Tibial nerve (tissue), 4 donors: ENCODE results near the gene FGF9. TPM values are rescaled to one million over a fixed set of nuclear protein-coding genes. Genes with fewer than 3 reads are reported as not detected.

Experiments used
- DNase-seq, 2 donors: peaks; one replicate each; pipeline ENCODE4 v3.0.0-alpha.2; 2019; ENCODE audit warnings: low spot score in 2 of 2
- H3K27ac ChIP-seq, 4 donors: fragments of 200-600 bp; sonication (generic) in 3 of 4; one replicate each; pipeline ENCODE4 v1.5.1; 2017 to 2019; ENCODE audit warnings: mild to moderate bottlenecking in 1 of 4
- H3K27me3 ChIP-seq, 2 donors: fragments of 200-600 bp; sonication (generic) in 1 of 2; one replicate each; pipeline versions ENCODE4 v1.5.1 to v1.6.0; 2017 to 2019
- H3K36me3 ChIP-seq, 3 donors: fragments of 200-600 bp; sonication (generic); one replicate each; pipeline ENCODE4 v1.5.1; 2018 to 2019
- H3K4me1 ChIP-seq, 4 donors: fragments of 200-600 bp; sonication (generic) in 3 of 4; one replicate each; pipeline ENCODE4 v1.5.1; 2017 to 2019
- H3K4me3 ChIP-seq, 4 donors: fragments of 200-600 bp; sonication (generic) in 3 of 4; one replicate each; pipeline ENCODE4 v1.5.1; 2017 to 2019; ENCODE audit warnings: mild to moderate bottlenecking in 1 of 4, moderate library complexity in 1 of 4
- H3K9me3 ChIP-seq, 4 donors: fragments of 200-600 bp; sonication (generic) in 3 of 4; one replicate each; pipeline ENCODE4 v1.5.1; 2017 to 2019
- CTCF ChIP-seq, 5 experiments: fragments of 200-600 bp in 3 of 5; fragments of 450-650 bp in 2 of 5; sonication (generic) in 3 of 5; IDR thresholded peaks; one replicate each; pipeline ENCODE4 v1.5.1; 2016 to 2019; ENCODE audit warnings: antibody characterized with exemption in 5 of 5, mild to moderate bottlenecking in 3 of 5, moderate library complexity in 2 of 5
- EP300 ChIP-seq, 2 donors: sonication (generic); formaldehyde crosslinking; IDR thresholded peaks; one replicate each; pipeline ENCODE4 v1.6.1; 2017; ENCODE audit warnings: antibody characterized with exemption in 2 of 2, mild to moderate bottlenecking in 1 of 2
- POLR2A ChIP-seq, 2 donors: fragments of 450-650 bp; IDR thresholded peaks; one replicate each; pipeline ENCODE4 v1.6.1; 2017; ENCODE audit warnings: antibody characterized with exemption in 2 of 2, mild to moderate bottlenecking in 2 of 2, moderate library complexity in 2 of 2
- WGBS, 2 donors: methylation state at CpG; one replicate each; pipeline ENCODE4 v1.1.5; 2018; 5-methylcytosine and 5-hydroxymethylcytosine counted together
- total RNA-seq, 4 donors: library from RNA; depleted of rRNA; stranded (reverse); fragments of >200 nt; gene quantifications; one replicate each; pipeline ENCODE4 v1.1.0, GENCODE V29; 2016

FGF9 gene
- total RNA-seq, 4 donors from 2014 or later, result 0.22 to 1.2 (median 1.0) TPM; not detected in 1

- 24 to 41% methylated on average over 1 of the region's 1 CpG for WGBS, 2 donors
- TF ChIP-seq EP300 (IDR thresholded peaks at IDR 0.05) (no peak), CTCF (IDR thresholded peaks at IDR 0.05) (no peak), POLR2A (IDR thresholded peaks at IDR 0.05) (no peak)
- Histone ChIP-seq H3K4me1 (no peaks in the 10 kb centered on the region), H3K27me3 (no peaks in the 10 kb centered on the region), H3K4me3 (no peak overlapping the region), H3K27ac (no peak overlapping the region), H3K36me3 (no peaks in the 10 kb centered on the region), H3K9me3 (no peaks in the 10 kb centered on the region)
- no peak for DNase-seq
Measured at GRCh38 chr13:21749410-21749809, 78.5 kb downstream of the FGF9 start.

- H3K9me3 ChIP-seq, result no peaks in the 10 kb centered on the region
- TF ChIP-seq CTCF (IDR thresholded peaks at IDR 0.05), result no peak
- no peak for TF ChIP-seq EP300 (IDR thresholded peaks at IDR 0.05)
- no peak for TF ChIP-seq POLR2A (IDR thresholded peaks at IDR 0.05)
- H3K36me3 ChIP-seq, result no peaks in the 10 kb centered on the region
- no peaks in the 10 kb centered on the region for H3K27me3 ChIP-seq
- no peak overlapping the region for H3K4me3 ChIP-seq
- WGBS, 2 donors, result 81 to 86% methylated on average over 1 of the region's 1 CpG
- no peak overlapping the region for H3K27ac ChIP-seq
- no peak for DNase-seq
- H3K4me1 ChIP-seq, result no peaks in the 10 kb centered on the region
Measured at GRCh38 chr13:21752501-21752900, 81.6 kb downstream of the FGF9 start.

- Histone ChIP-seq H3K27me3 (no peaks in the 10 kb centered on the region), H3K9me3 (no peaks in the 10 kb centered on the region), H3K4me1 (no peaks in the 10 kb centered on the region), H3K36me3 (no peaks in the 10 kb centered on the region), H3K4me3 (no peak overlapping the region), H3K27ac (no peak overlapping the region)
- no peak for TF ChIP-seq EP300 (IDR thresholded peaks at IDR 0.05)
- 74 to 75% methylated on average over 6 of the region's 6 CpGs for WGBS, 2 donors
- no peak for DNase-seq
Measured at GRCh38 chr13:21753117-21753729, 82.3 kb downstream of the FGF9 start.

Other genes starting within 250 kb of the FGF9 start
- 10 to 100 TPM; 46.1 to 61.0 (median 55.5) TPM for gene ZDHHC20, start 211.8 kb upstream of the FGF9 start, total RNA-seq
- 10 to 100 TPM; 57.3 to 85.2 (median 71.1) TPM for gene MICU2, start 66.9 kb upstream of the FGF9 start, total RNA-seq